ENCODE data around the gene REPS1. TPM values are rescaled to one million over a fixed set of nuclear protein-coding genes. Genes with fewer than 3 reads are reported as not detected.

Gene REPS1
- total RNA-seq, 4 donors from 2014 or later = 33.5 to 74.4 (median 48.6) TPM

DNA sequence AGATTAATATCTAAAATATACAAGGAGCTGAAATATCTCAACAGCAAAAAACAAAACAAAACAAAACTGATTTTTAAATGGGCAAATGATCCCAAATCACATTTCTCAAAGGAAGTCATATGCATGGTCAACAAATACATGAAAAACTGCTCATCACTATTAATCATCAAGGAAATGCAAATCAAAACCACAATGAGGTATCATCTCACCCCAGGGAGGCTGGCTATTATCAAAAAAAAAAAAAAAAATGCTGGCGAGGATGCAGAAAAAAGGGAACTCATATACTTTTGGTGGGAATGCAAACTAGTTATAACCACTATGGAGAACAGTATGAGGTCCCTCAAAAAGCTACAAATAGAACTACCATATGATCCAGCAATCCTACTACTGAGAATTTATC is 34.6 kb downstream of the REPS1 start:
- Histone ChIP-seq H3K27ac (no peak overlapping the region), H3K4me1 (peaks cover 10 to 49% (median 23%) of the 10 kb centered on the region in 4 donors), H3K9me3 (no peaks in the 10 kb centered on the region), H3K4me3 (no peak overlapping the region), H3K27me3 (no peaks in the 10 kb centered on the region), H3K36me3 (no peaks in the 10 kb centered on the region)
- DNase-seq = no peak
- in situ Hi-C loops (cut with MboI; ENCODE audit: low pct_ligation_motif_present in 1 of 4, low pct_unique_long_range_greater_than_20kb in 1 of 4, low sequenced_read_pairs in 3 of 4) = no loop called here
- 78% methylated on average over 1 of the region's 1 CpG; no CpG with 5 or more reads in 1 of the 2 donors for WGBS, 2 donors (ENCODE audit: low coverage in 1 of 2)
- intact Hi-C loops (cut with DNase I; ENCODE audit: low total_unique reads) = no loop called here
- TF ChIP-seq, protein P1, sequence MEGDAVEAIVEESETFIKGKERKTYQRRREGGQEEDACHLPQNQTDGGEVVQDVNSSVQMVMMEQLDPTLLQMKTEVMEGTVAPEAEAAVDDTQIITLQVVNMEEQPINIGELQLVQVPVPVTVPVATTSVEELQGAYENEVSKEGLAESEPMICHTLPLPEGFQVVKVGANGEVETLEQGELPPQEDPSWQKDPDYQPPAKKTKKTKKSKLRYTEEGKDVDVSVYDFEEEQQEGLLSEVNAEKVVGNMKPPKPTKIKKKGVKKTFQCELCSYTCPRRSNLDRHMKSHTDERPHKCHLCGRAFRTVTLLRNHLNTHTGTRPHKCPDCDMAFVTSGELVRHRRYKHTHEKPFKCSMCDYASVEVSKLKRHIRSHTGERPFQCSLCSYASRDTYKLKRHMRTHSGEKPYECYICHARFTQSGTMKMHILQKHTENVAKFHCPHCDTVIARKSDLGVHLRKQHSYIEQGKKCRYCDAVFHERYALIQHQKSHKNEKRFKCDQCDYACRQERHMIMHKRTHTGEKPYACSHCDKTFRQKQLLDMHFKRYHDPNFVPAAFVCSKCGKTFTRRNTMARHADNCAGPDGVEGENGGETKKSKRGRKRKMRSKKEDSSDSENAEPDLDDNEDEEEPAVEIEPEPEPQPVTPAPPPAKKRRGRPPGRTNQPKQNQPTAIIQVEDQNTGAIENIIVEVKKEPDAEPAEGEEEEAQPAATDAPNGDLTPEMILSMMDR (IDR thresholded peaks at IDR 0.05) = no peak
- TF ChIP-seq POLR2AphosphoS5 (IDR thresholded peaks at IDR 0.05) (no peak), EP300 (IDR thresholded peaks at IDR 0.05; ENCODE audit: low read depth) (no peak), POLR2A (IDR thresholded peaks at IDR 0.05) (no peak)

DNA sequence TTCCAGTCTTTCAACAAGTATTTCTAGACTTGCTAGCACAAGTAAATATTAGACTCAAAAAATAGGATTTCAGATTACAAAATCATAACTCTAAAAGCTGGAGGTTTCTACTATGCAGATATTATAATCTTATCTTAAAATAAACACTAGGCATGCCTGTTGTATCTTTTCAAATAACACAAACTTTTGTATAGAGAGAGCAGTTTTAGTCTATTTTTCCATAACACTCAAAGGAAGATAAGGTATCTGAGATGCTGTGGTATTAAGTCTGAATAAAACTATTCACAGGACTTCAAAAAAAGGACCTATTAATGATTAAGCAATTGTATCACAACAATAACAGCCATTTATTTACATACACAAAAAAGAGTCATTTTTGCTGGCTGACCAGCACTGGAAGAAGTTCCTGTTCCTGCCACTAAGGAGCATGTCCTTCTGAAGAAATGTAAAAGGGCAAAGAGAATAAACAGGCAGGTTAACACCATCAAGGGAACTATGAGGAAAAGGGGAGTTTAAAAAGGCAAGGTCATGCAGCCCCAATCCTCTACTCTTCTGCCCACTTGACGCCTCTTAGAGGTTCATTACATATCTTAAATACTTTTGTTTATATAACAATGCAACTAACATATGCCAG is 39.4 kb downstream of the REPS1 start:
- H3K27ac ChIP-seq = no peak overlapping the region
- no peak overlapping the region for H3K4me3 ChIP-seq
- in situ Hi-C loops (cut with MboI; ENCODE audit: low pct_ligation_motif_present in 1 of 4, low pct_unique_long_range_greater_than_20kb in 1 of 4, low sequenced_read_pairs in 3 of 4) = no loop called here
- no peaks in the 10 kb centered on the region for H3K9me3 ChIP-seq
- no peak for TF ChIP-seq EP300 (IDR thresholded peaks at IDR 0.05; ENCODE audit: low read depth)
- no peak for TF ChIP-seq POLR2A (IDR thresholded peaks at IDR 0.05)
- no peak for TF ChIP-seq POLR2AphosphoS5 (IDR thresholded peaks at IDR 0.05)
- TF ChIP-seq, protein P1 (IDR thresholded peaks at IDR 0.05) = no peak
- intact Hi-C loops (cut with DNase I; ENCODE audit: low total_unique reads) = no loop called here
- 67 to 89% methylated on average over 1 of the region's 1 CpG for WGBS, 2 donors (ENCODE audit: low coverage in 1 of 2)
- H3K27me3 ChIP-seq = no peaks in the 10 kb centered on the region
- H3K4me1 ChIP-seq = peaks cover 0 to 20% (median 4%) of the 10 kb centered on the region in 4 donors
- peaks cover 0 to 10% (median 0%) of the 10 kb centered on the region in 4 donors for H3K36me3 ChIP-seq
- DNase-seq = no peak

DNA sequence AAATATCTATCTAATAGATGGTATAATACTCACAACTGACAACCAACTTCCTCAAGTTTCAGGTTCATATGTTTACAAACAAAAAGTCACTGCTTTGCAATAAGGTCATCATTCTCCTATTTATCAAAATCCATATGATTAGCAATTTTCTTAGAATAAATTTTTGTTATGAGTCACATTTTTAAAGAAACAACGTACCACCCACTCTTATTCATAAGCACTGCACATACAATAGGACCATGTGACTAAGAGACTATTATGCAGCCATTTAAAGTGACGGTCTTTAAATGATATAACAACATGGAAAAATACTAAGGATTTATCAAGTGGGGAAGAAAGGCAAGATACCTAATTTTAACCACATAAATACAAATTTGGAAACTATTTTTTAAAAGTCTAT is 40.0 kb downstream of the REPS1 start:
- Histone ChIP-seq H3K27me3 (no peaks in the 10 kb centered on the region), H3K27ac (no peak overlapping the region), H3K4me1 (peaks cover 0 to 20% (median 4%) of the 10 kb centered on the region in 4 donors), H3K4me3 (no peak overlapping the region), H3K9me3 (no peaks in the 10 kb centered on the region), H3K36me3 (peaks cover 0 to 10% (median 0%) of the 10 kb centered on the region in 4 donors)
- in situ Hi-C loops (cut with MboI; ENCODE audit: low pct_ligation_motif_present in 1 of 4, low pct_unique_long_range_greater_than_20kb in 1 of 4, low sequenced_read_pairs in 3 of 4) (no loop called here), intact Hi-C loops (cut with DNase I; ENCODE audit: low total_unique reads) (no loop called here)
- 86 to 89% methylated on average over 2 of the region's 2 CpGs for WGBS, 2 donors (ENCODE audit: low coverage in 1 of 2)
- no peak for DNase-seq
- TF ChIP-seq, protein P1 (IDR thresholded peaks at IDR 0.05) = no peak
- no peak for TF ChIP-seq POLR2A (IDR thresholded peaks at IDR 0.05)
- TF ChIP-seq POLR2AphosphoS5 (IDR thresholded peaks at IDR 0.05) = no peak
- TF ChIP-seq EP300 (IDR thresholded peaks at IDR 0.05; ENCODE audit: low read depth) = no peak

DNA sequence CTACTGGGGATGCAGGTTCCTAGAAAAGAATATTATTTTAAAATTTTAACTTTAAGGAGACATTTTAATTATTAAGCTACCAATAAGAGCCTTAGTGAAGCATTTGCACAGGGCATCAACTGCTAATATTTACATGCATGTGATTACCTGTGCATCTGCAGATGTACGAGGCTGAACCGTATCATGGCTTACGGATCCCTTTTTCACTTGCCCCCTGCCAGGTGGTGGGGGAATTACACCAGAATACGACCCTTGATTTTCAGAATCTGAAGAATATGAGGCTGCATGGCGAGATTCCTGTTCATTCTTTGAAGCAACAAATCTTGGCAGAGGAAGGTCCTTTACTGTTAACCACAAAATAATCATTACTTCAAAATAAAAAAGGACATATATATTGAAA is 42.7 kb downstream of the REPS1 start:
- no peak overlapping the region for H3K4me3 ChIP-seq
- TF ChIP-seq EP300 (IDR thresholded peaks at IDR 0.05; ENCODE audit: low read depth) (no peak), POLR2A (IDR thresholded peaks at IDR 0.05) (no peak), POLR2AphosphoS5 (IDR thresholded peaks at IDR 0.05) (no peak)
- TF ChIP-seq, protein P1 (IDR thresholded peaks at IDR 0.05) = no peak
- in situ Hi-C loops (cut with MboI; ENCODE audit: low pct_ligation_motif_present in 1 of 4, low pct_unique_long_range_greater_than_20kb in 1 of 4, low sequenced_read_pairs in 3 of 4) (no loop called here), intact Hi-C loops (cut with DNase I; ENCODE audit: low total_unique reads) (no loop called here)
- H3K4me1 ChIP-seq = peaks cover 0 to 20% (median 4%) of the 10 kb centered on the region in 4 donors
- H3K27me3 ChIP-seq = no peaks in the 10 kb centered on the region
- WGBS, 2 donors (ENCODE audit: low coverage in 1 of 2) = 94 to 96% methylated on average over 3 to 5 of the region's 5 CpGs
- no peaks in the 10 kb centered on the region for H3K9me3 ChIP-seq
- H3K27ac ChIP-seq = no peak overlapping the region
- peaks cover 0 to 19% (median 0%) of the 10 kb centered on the region in 4 donors for H3K36me3 ChIP-seq
- DNase-seq = no peak

All from transverse colon (tissue), 4 donors.